ENCODE data around the gene SLIT3.

Gene SLIT3

GRCh38 chr5:169218861-169219260 lies 82.1 kb downstream of the SLIT3 start (continued):
- TF ChIP-seq PATZ1 (tag by site-specific recombination; IDR thresholded peaks at IDR 0.05) (0 out of 2 replicates have a peak, but pooled peaks have one; percentile 24), ZSCAN16 (tag by site-specific recombination; IDR thresholded peaks at IDR 0.05) (no peak), ZNF488 (tag by site-specific recombination; IDR thresholded peaks at IDR 0.05) (no peak), ZNF155 (tag by site-specific recombination; IDR thresholded peaks at IDR 0.05) (no peak), SP2 (tag by site-specific recombination; IDR thresholded peaks at IDR 0.05) (no peak), KLF8 (tag by site-specific recombination; IDR thresholded peaks at IDR 0.05) (no peak), ZNF449 (tag by site-specific recombination; IDR thresholded peaks at IDR 0.05) (no peak), REST (tag by site-specific recombination; IDR thresholded peaks at IDR 0.05) (no peak), ZNF10 (tag by site-specific recombination; IDR thresholded peaks at IDR 0.05) (no peak), ZBTB10 (tag by site-specific recombination; IDR thresholded peaks at IDR 0.05) (no peak), OSR2 (tag by site-specific recombination; IDR thresholded peaks at IDR 0.05) (peak; percentile 49; the same call in 1 of the 2 replicates), ZNF529 (tag by site-specific recombination; IDR thresholded peaks at IDR 0.05; ENCODE audit: insufficient replicate concordance) (no peak), ZNF366 (tag by site-specific recombination; conservative IDR thresholded peaks at IDR 0.05) (0 out of 2 replicates have a peak, but pooled peaks have one; percentile 15), ZBTB20 (tag by site-specific recombination; IDR thresholded peaks at IDR 0.05) (no peak), PRDM10 (tag by site-specific recombination; IDR thresholded peaks at IDR 0.05) (peak; percentile 67), ZFP41 (tag by site-specific recombination; IDR thresholded peaks at IDR 0.05; ENCODE audit: borderline replicate concordance) (no peak), GLIS1 (tag by site-specific recombination; IDR thresholded peaks at IDR 0.05) (peak; percentile 85), ZIC2 (tag by site-specific recombination; IDR thresholded peaks at IDR 0.05) (peak; percentile 38), ZNF335 (tag by site-specific recombination; conservative IDR thresholded peaks at IDR 0.05) (0 out of 2 replicates have a peak, but pooled peaks have one; percentile 34), TRIM28 (IDR thresholded peaks at IDR 0.05; ENCODE audit: borderline replicate concordance, low read length) (peak; percentile 30; the same call in 1 of the 2 replicates), ZNF561 (tag by site-specific recombination; IDR thresholded peaks at IDR 0.05; ENCODE audit: borderline replicate concordance) (0 out of 2 replicates have a peak, but pooled peaks have one; percentile 22), ZNF843 (tag by site-specific recombination; IDR thresholded peaks at IDR 0.05) (peak; percentile 31; the same call in 1 of the 2 replicates), KLF16 (tag by site-specific recombination; IDR thresholded peaks at IDR 0.05) (no peak), GLIS2 (tag by site-specific recombination; IDR thresholded peaks at IDR 0.05) (no peak)
